Keratinocyte (primary cell): Measurements from ENCODE around the gene PPP6C.

ENCODE experiments used
- EZH2 ChIP-seq: IDR thresholded peaks from one replicate; pipeline ENCODE4 v1.6.1; 2012; ENCODE audit warnings: inconsistent platforms, mild to moderate bottlenecking, low read length, moderate library complexity
- TF ChIP-seq, protein P1 (sequence below), 3 experiments: IDR thresholded peaks in 1 of 3; conservative IDR thresholded peaks in 1 of 3; optimal IDR thresholded peaks in 1 of 3; 2 replicates in 2 of 3; 3 replicates in 1 of 3; pipeline versions ENCODE3 to v1.5.1; 2011; ENCODE audit warnings: low read length in 3 of 3, mild to moderate bottlenecking in 3 of 3, moderate library complexity in 2 of 3, control low read depth in 1 of 3, inconsistent platforms in 1 of 3; ENCODE audit not compliant: insufficient read depth in 2 of 3; ENCODE audit errors: extremely low read depth in 1 of 3

DNA sequence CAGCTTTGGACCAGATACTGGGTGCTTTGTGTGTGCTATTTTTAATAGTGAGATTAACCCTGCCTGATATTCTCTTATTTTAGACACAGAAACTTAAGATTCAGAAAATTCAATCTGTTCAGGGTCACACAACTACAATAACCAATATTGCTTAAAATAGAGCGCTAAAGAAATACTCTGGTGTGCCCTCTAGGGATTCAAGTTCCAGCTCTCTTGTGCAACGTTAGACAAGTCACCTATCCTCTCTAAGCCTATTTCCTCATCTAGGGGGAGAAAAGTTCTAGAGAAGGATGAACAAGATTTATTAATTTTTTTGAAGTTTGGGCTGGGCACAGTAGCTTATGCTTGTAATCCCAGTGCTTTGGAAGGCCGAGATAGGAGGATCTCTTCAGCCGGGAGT lies 44.2 kb downstream of the PPP6C start:
- TF ChIP-seq, protein P1, sequence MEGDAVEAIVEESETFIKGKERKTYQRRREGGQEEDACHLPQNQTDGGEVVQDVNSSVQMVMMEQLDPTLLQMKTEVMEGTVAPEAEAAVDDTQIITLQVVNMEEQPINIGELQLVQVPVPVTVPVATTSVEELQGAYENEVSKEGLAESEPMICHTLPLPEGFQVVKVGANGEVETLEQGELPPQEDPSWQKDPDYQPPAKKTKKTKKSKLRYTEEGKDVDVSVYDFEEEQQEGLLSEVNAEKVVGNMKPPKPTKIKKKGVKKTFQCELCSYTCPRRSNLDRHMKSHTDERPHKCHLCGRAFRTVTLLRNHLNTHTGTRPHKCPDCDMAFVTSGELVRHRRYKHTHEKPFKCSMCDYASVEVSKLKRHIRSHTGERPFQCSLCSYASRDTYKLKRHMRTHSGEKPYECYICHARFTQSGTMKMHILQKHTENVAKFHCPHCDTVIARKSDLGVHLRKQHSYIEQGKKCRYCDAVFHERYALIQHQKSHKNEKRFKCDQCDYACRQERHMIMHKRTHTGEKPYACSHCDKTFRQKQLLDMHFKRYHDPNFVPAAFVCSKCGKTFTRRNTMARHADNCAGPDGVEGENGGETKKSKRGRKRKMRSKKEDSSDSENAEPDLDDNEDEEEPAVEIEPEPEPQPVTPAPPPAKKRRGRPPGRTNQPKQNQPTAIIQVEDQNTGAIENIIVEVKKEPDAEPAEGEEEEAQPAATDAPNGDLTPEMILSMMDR (optimal IDR thresholded peaks at IDR 0.05 in 1 of 3, IDR thresholded peaks at IDR 0.05 in 1 of 3, conservative IDR thresholded peaks at IDR 0.05 in 1 of 3; ENCODE audit: extremely low read depth in 1 of 3, insufficient read depth in 2 of 3, low read length in 3 of 3), result no peak
- TF ChIP-seq EZH2, result no peak
